ENCODE results near the gene LMNB1.
"Not testable (repeated sequence)": the region's sequence is repeated elsewhere in the genome, so short reads cannot be mapped to it uniquely, and the experiment has no call there.

LMNB1 gene

DNA sequence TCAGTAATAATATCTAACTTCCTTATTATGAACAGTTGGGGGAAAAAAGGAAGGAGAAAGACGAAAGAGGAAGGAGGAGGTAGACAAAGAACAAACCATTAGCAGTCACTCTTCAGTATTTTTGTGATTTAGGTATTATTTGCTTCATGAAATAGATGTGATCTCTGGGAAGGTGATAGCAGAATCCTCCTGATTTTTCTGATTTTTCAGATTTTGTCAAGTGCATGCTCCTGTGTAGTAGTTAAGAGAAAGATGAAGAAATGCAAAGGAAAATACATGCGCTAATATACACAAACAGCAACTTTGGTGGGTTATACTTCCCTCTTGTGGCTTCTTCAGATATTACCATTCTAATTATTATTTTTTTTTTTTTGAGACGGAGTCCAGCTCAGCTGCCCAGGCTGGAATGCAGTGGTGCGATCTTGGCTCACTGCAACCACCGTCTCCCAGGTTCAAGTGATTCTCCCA lies 31.6 kb downstream of the LMNB1 start:
- H3K36me3 ChIP-seq (ENCODE audit: insufficient read depth, low read length): peaks cover 25% of the 10 kb centered on the region
- H3K4me1 ChIP-seq (ENCODE audit: control insufficient read depth, insufficient read depth, low read length, unreplicated experiment): peaks cover 43% of the 10 kb centered on the region
- no peaks in the 10 kb centered on the region for H3K27me3 ChIP-seq (ENCODE audit: insufficient read depth, low read length)
- H3K27ac ChIP-seq (ENCODE audit: low read depth, low read length): no peak overlapping the region
- H3K79me2 ChIP-seq (ENCODE audit: control insufficient read depth, insufficient read depth, low read length, unreplicated experiment): peaks cover 12% of the 10 kb centered on the region
- H2AFZ ChIP-seq (ENCODE audit: low read length, unreplicated experiment): no peak overlapping the region
- H3K4me3 ChIP-seq (ENCODE audit: low read depth, low read length): no peak overlapping the region

DNA sequence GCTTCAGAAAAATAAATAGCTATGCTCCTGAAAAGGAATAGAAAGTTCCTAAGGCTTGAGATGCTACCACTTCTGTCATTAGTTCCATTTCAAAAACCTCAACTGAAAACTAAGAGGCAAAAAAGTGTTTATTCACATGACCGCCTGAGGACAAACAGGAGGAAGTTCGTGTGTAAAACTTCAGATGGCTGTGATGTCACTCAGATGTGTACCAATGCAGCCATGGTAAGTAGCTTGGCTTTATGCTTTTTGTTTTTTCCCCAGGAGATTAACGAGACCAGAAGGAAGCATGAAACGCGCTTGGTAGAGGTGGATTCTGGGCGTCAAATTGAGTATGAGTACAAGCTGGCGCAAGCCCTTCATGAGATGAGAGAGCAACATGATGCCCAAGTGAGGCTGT lies 33.0 kb downstream of the LMNB1 start:
- Histone ChIP-seq H3K36me3 (ENCODE audit: insufficient read depth, low read length) (peaks cover 26% of the 10 kb centered on the region), H3K79me2 (ENCODE audit: control insufficient read depth, insufficient read depth, low read length, unreplicated experiment) (peaks cover 8% of the 10 kb centered on the region), H3K4me1 (ENCODE audit: control insufficient read depth, insufficient read depth, low read length, unreplicated experiment) (peaks cover 42% of the 10 kb centered on the region), H3K27ac (ENCODE audit: low read depth, low read length) (peak overlapping the region; percentile 83), H3K4me3 (ENCODE audit: low read depth, low read length) (no peak overlapping the region), H3K27me3 (ENCODE audit: insufficient read depth, low read length) (no peaks in the 10 kb centered on the region), H2AFZ (ENCODE audit: low read length, unreplicated experiment) (no peak overlapping the region)

DNA sequence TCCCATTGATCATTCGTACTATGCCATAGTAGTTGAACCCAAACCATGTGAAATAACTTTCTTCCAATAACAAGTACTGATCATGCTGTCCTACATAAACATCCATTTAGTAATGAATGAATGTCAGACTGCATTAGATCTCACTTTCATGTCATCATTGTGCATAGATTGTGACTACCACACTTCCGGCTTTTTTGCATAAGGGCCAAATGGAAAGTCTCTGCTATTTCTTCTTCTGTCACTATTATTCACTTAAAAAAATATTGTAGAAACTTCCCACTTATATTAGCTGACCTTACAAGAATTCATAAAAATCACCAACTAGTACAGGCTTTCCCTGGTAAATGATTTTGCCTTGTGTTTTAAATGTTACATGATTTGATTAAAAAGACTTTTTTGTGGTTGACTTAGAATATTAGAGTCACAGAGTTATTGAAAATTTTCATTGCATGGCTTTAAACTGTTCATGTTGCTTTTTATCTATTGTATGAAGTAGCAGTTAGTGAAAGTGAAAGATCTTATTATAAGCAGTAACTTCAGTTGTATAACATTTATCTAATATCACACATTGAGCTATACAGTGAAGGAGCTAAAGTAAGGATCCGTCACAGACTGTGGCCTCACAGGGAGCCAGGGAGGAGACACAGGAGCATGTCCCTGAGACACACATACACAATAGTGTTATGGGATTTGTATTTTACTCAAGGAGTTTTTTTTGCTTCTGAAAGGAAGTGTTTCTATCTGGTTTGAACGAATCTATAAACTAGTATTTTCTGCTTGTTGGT lies 33.9 kb downstream of the LMNB1 start:
- Histone ChIP-seq H3K36me3 (ENCODE audit: insufficient read depth, low read length) (peaks cover 26% of the 10 kb centered on the region), H3K4me1 (ENCODE audit: control insufficient read depth, insufficient read depth, low read length, unreplicated experiment) (peaks cover 48% of the 10 kb centered on the region), H3K27me3 (ENCODE audit: insufficient read depth, low read length) (no peaks in the 10 kb centered on the region), H3K27ac (ENCODE audit: low read depth, low read length) (peak overlapping the region; percentile 83), H3K4me3 (ENCODE audit: low read depth, low read length) (peak overlapping the region; percentile 23; the same call in 1 of the 2 replicates), H3K79me2 (ENCODE audit: control insufficient read depth, insufficient read depth, low read length, unreplicated experiment) (peaks cover 8% of the 10 kb centered on the region), H2AFZ (ENCODE audit: low read length, unreplicated experiment) (no peak overlapping the region)

DNA sequence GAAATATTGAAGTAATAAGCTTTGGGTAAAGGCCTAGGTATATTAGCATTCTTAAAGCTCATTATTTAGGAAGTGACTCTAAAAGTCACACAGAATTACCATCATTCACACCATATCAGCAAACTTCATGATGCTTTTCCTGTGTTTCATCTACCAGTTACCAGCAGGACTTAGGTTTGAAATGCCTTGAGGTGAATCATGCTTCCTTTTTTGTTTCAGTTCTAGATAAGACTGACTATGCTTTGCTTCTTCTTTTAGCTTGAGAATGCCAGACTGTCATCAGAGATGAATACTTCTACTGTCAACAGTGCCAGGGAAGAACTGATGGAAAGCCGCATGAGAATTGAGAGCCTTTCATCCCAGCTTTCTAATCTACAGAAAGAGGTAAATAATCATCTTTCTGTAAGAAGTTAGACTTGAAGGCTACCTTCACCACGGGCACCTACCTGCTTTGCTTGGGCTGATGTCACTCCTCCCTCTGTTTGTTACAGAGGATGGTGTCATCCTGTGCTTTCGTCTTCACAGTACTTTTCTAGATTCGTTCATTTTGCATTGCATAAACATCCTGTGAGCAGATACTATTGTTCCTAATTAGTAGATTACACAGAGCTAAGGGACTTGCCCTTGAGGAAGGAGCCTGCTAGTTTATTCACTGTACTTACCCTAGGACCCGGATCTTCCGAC lies 34.7 kb downstream of the LMNB1 start:
- Histone ChIP-seq H3K27ac (ENCODE audit: low read depth, low read length) (peak overlapping the region; percentile 83), H3K79me2 (ENCODE audit: control insufficient read depth, insufficient read depth, low read length, unreplicated experiment) (peaks cover 8% of the 10 kb centered on the region), H3K36me3 (ENCODE audit: insufficient read depth, low read length) (peaks cover 24% of the 10 kb centered on the region; the same call in 1 of the 2 replicates), H2AFZ (ENCODE audit: low read length, unreplicated experiment) (no peak overlapping the region), H3K4me1 (ENCODE audit: control insufficient read depth, insufficient read depth, low read length, unreplicated experiment) (peaks cover 48% of the 10 kb centered on the region), H3K27me3 (ENCODE audit: insufficient read depth, low read length) (no peaks in the 10 kb centered on the region), H3K4me3 (ENCODE audit: low read depth, low read length) (peak overlapping the region; percentile 23; the same call in 1 of the 2 replicates)

DNA sequence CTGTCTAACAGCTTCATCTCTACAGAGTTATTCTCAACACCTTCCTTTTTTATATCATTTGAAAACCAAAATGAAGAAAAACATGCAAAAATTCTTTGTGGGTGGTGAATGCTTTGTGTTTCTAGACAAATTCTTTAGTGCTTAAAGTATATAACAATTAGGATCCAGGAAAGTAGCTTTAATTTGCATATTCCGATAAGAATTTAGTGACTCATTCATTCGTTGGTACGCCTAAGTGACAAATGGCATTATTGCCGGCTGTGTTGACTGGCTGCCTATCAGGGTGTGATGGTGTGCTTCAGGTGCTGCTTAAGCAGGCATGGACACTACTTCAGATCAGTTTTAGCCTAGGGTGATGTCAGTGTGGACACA lies 35.2 kb downstream of the LMNB1 start:
- peaks cover 48% of the 10 kb centered on the region for H3K4me1 ChIP-seq (ENCODE audit: control insufficient read depth, insufficient read depth, low read length, unreplicated experiment)
- no peak overlapping the region for H2AFZ ChIP-seq (ENCODE audit: low read length, unreplicated experiment)
- H3K36me3 ChIP-seq (ENCODE audit: insufficient read depth, low read length): peaks cover 29% of the 10 kb centered on the region; the same call in 1 of the 2 replicates
- no peak overlapping the region for H3K4me3 ChIP-seq (ENCODE audit: low read depth, low read length)
- no peaks in the 10 kb centered on the region for H3K27me3 ChIP-seq (ENCODE audit: insufficient read depth, low read length)
- peaks cover 5% of the 10 kb centered on the region for H3K79me2 ChIP-seq (ENCODE audit: control insufficient read depth, insufficient read depth, low read length, unreplicated experiment)
- H3K27ac ChIP-seq (ENCODE audit: low read depth, low read length): peak overlapping the region; percentile 83

DNA sequence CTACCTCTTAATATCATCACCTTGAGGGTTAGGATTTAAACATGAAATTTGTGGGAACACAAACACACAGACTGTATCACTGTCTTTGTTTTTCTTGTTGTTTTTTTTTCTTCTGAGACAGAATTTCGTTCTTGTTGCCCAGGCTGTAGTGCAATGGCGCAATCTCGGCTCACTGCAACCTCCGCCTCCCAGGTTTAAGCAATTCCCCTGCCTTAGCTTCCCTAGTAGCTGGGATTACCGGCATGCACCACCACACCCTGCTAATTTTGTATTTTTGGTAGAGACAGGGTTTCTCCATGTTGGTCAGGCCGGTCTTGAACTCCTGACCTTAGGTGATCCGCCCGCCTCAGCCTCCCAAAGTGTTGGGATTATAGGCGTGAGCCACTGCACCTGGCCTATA lies 36.9 kb downstream of the LMNB1 start:
- not testable (repeated sequence) for H3K4me3 ChIP-seq (ENCODE audit: low read depth, low read length); H3K79me2 ChIP-seq (ENCODE audit: control insufficient read depth, insufficient read depth, low read length, unreplicated experiment); H3K27me3 ChIP-seq (ENCODE audit: insufficient read depth, low read length); H2AFZ ChIP-seq (ENCODE audit: low read length, unreplicated experiment)
- Histone ChIP-seq H3K36me3 (ENCODE audit: insufficient read depth, low read length) (peaks cover 30% of the 10 kb centered on the region), H3K27ac (ENCODE audit: low read depth, low read length) (0 out of 2 replicates have a peak overlapping the region, but pooled peaks have one; percentile 18), H3K4me1 (ENCODE audit: control insufficient read depth, insufficient read depth, low read length, unreplicated experiment) (peaks cover 48% of the 10 kb centered on the region)

DNA sequence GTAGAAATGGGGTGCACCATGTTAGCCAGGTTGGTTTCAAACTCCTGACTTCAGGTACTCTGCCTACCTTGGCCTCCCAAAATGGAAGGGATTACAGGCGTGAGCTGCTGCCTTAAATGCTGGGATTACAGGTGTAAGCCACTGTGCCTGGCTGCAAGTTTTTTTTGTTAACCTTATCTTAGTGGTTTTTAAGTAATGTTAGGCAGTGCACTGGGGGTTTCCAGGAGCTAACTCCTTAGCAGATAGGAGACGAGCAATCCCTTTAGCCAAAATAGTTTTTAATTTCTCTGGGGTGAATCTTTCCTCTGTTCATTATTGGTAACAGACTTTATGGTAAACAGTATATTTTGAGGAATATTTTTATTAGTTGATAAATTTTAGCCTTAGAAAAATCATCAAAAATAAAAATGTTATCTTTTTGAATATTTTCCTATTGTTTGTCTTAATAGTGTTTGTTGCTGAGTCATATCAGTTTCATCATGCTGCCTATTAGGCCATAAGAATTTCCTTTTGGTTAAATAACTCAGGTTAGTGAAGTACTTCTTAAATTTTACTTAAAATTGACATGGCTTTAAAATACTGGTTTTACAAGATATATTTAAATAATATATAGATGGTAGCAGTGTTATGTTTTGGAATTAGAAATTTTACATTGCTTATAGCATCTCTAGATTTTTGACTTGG lies 37.9 kb downstream of the LMNB1 start:
- H3K36me3 ChIP-seq (ENCODE audit: insufficient read depth, low read length): peaks cover 29% of the 10 kb centered on the region
- H3K4me1 ChIP-seq (ENCODE audit: control insufficient read depth, insufficient read depth, low read length, unreplicated experiment): peaks cover 41% of the 10 kb centered on the region
- H3K27me3 ChIP-seq (ENCODE audit: insufficient read depth, low read length): no peaks in the 10 kb centered on the region
- H3K27ac ChIP-seq (ENCODE audit: low read depth, low read length): peak overlapping the region; percentile 52
- no peak overlapping the region for H2AFZ ChIP-seq (ENCODE audit: low read length, unreplicated experiment)
- H3K4me3 ChIP-seq (ENCODE audit: low read depth, low read length): no peak overlapping the region
- peaks cover 7% of the 10 kb centered on the region for H3K79me2 ChIP-seq (ENCODE audit: control insufficient read depth, insufficient read depth, low read length, unreplicated experiment)

DNA sequence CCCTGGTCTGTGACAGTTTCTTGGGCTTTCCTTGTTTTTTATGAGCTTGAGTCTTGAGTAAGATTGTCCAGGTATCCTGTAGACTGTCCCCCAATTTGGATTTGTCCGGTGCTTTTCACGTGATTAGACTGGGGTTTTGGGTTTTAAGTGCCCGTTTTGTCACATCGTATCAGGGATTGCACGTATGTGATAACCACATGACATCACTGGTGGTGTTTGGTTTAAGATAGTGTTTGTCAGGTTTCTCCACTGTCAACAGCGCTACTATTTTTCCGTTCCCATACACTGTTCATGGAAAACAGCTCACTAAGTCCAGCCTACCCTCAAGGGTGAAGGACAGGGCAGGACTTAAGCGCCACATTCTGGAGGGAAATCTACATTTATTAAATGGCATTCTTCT lies 39.7 kb downstream of the LMNB1 start:
- H3K4me3 ChIP-seq (ENCODE audit: low read depth, low read length): no peak overlapping the region
- H3K36me3 ChIP-seq (ENCODE audit: insufficient read depth, low read length): peaks cover 27% of the 10 kb centered on the region
- no peaks in the 10 kb centered on the region for H3K27me3 ChIP-seq (ENCODE audit: insufficient read depth, low read length)
- peaks cover 7% of the 10 kb centered on the region for H3K79me2 ChIP-seq (ENCODE audit: control insufficient read depth, insufficient read depth, low read length, unreplicated experiment)
- no peak overlapping the region for H3K27ac ChIP-seq (ENCODE audit: low read depth, low read length)
- H3K4me1 ChIP-seq (ENCODE audit: control insufficient read depth, insufficient read depth, low read length, unreplicated experiment): peaks cover 24% of the 10 kb centered on the region
- no peak overlapping the region for H2AFZ ChIP-seq (ENCODE audit: low read length, unreplicated experiment)

DNA sequence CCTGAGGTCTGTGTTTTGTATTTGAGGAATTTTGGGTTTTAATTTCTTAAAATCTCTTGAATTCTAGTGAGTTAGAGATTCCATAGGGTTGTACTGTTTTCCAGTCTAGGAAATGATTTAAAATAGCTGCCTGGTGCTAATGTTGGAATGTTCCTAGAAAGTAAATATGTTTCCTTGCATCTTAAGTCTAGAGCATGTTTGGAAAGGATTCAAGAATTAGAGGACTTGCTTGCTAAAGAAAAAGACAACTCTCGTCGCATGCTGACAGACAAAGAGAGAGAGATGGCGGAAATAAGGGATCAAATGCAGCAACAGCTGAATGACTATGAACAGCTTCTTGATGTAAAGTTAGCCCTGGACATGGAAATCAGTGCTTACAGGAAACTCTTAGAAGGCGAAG lies 41.8 kb downstream of the LMNB1 start:
- Histone ChIP-seq H3K27ac (ENCODE audit: low read depth, low read length) (no peak overlapping the region), H3K79me2 (ENCODE audit: control insufficient read depth, insufficient read depth, low read length, unreplicated experiment) (peaks cover 7% of the 10 kb centered on the region), H3K4me3 (ENCODE audit: low read depth, low read length) (no peak overlapping the region), H3K27me3 (ENCODE audit: insufficient read depth, low read length) (no peaks in the 10 kb centered on the region), H3K4me1 (ENCODE audit: control insufficient read depth, insufficient read depth, low read length, unreplicated experiment) (peaks cover 16% of the 10 kb centered on the region), H3K36me3 (ENCODE audit: insufficient read depth, low read length) (peaks cover 26% of the 10 kb centered on the region), H2AFZ (ENCODE audit: low read length, unreplicated experiment) (no peak overlapping the region)

DNA sequence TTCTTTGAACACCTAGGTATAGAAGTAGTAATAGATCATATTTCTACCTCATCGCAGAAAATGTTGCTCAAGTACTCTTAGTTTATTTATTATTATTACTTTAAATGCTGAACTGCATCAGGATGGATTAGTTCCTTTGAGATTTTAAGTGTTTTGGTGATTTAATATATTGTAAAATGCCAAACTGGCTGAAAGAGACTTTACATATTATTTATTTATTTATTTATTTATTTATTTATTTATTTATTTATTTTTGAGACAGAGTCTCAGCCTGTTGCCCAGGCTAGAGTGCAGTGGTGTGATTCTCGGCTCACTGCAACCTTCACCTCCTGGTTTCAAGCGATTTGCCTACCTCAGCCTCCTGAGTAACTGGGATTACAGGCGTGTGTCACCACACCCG lies 42.3 kb downstream of the LMNB1 start:
- Histone ChIP-seq H3K79me2 (ENCODE audit: control insufficient read depth, insufficient read depth, low read length, unreplicated experiment) (peaks cover 4% of the 10 kb centered on the region), H3K4me1 (ENCODE audit: control insufficient read depth, insufficient read depth, low read length, unreplicated experiment) (peaks cover 14% of the 10 kb centered on the region), H2AFZ (ENCODE audit: low read length, unreplicated experiment) (no peak overlapping the region), H3K36me3 (ENCODE audit: insufficient read depth, low read length) (peaks cover 30% of the 10 kb centered on the region), H3K4me3 (ENCODE audit: low read depth, low read length) (no peak overlapping the region), H3K27me3 (ENCODE audit: insufficient read depth, low read length) (no peaks in the 10 kb centered on the region), H3K27ac (ENCODE audit: low read depth, low read length) (no peak overlapping the region)
